HepG2 (cell line): ENCODE data around the gene HK2. TPM values are rescaled to one million over a fixed set of nuclear protein-coding genes. Genes with fewer than 3 reads are reported as not detected.

ENCODE experiments used
- AFF4 ChIP-seq: sonication (generic); formaldehyde crosslinking; IDR thresholded peaks from 2 replicates; pipeline ENCODE4 v1.4.0; 2020; ENCODE audit warnings: missing genetic modification reagents
- ARNT ChIP-seq: fragments of 450-650 bp; IDR thresholded peaks from 2 replicates; pipeline ENCODE4 v1.6.1; 2017
- HNF4G ChIP-seq, 2 experiments: sonication (generic) in 1 of 2; formaldehyde crosslinking in 1 of 2; IDR thresholded peaks; 2 replicates each; pipeline versions ENCODE4 v1.4.0 to v1.6.1; 2011 to 2020; ENCODE audit warnings: borderline replicate concordance in 2 of 2, low read depth in 2 of 2, mild to moderate bottlenecking in 2 of 2, low read length in 1 of 2, missing genetic modification reagents in 1 of 2, moderate library complexity in 1 of 2
- HOXA9 ChIP-seq: sonication (generic); formaldehyde crosslinking; IDR thresholded peaks from 2 replicates; pipeline ENCODE4 v1.8.1; 2022; ENCODE audit warnings: missing genetic modification reagents, mild to moderate bottlenecking, moderate library complexity, borderline replicate concordance
- KMT2B ChIP-seq: IDR thresholded peaks from 2 replicates; pipeline ENCODE4 v1.6.1; 2016; ENCODE audit warnings: missing genetic modification reagents, missing compliant biosample characterization
- PRDM4 ChIP-seq: sonication (generic); formaldehyde crosslinking; IDR thresholded peaks from 2 replicates; pipeline ENCODE4 v1.9.0; 2021; ENCODE audit warnings: missing genetic modification reagents, borderline replicate concordance
- SCMH1 ChIP-seq: sonication (generic); formaldehyde crosslinking; IDR thresholded peaks from 2 replicates; pipeline ENCODE4 v1.9.0; 2021; ENCODE audit warnings: missing genetic modification reagents, mild to moderate bottlenecking, borderline replicate concordance
- XRCC5 ChIP-seq: fragments of 200-400 bp; formaldehyde crosslinking; optimal IDR thresholded peaks from 2 replicates; pipeline ENCODE3; 2017; ENCODE audit warnings: mild to moderate bottlenecking, low read length
- ZC3H13 ChIP-seq: sonication (generic); formaldehyde crosslinking; IDR thresholded peaks from 2 replicates; pipeline ENCODE4 v1.8.1; 2023; ENCODE audit warnings: mild to moderate bottlenecking, missing genetic modification reagents, moderate library complexity
- ZFP90 ChIP-seq: sonication (generic); formaldehyde crosslinking; IDR thresholded peaks from 2 replicates; pipeline ENCODE4 v1.8.0; 2022; ENCODE audit warnings: missing genetic modification reagents, mild to moderate bottlenecking, inconsistent platforms, borderline replicate concordance
- ZNF30 ChIP-seq: sonication (generic); formaldehyde crosslinking; IDR thresholded peaks from 2 replicates; pipeline ENCODE4 v1.5.0; 2020; ENCODE audit warnings: mild to moderate bottlenecking, missing genetic modification reagents
- ZNF547 ChIP-seq: sonication (generic); formaldehyde crosslinking; IDR thresholded peaks from 2 replicates; pipeline ENCODE4 v1.5.1; 2020; ENCODE audit warnings: mild to moderate bottlenecking, missing genetic modification reagents
- ZNF556 ChIP-seq: sonication (generic); formaldehyde crosslinking; IDR thresholded peaks from 2 replicates; pipeline ENCODE4 v1.4.0; 2020; ENCODE audit warnings: mild to moderate bottlenecking, missing genetic modification reagents, borderline replicate concordance
- ZZZ3 ChIP-seq: sonication (generic); formaldehyde crosslinking; IDR thresholded peaks from 2 replicates; pipeline ENCODE4 v1.4.0; 2020; ENCODE audit warnings: missing genetic modification reagents, mild to moderate bottlenecking, borderline replicate concordance
- polyA plus RNA-seq, 8 experiments: library from polyadenylated mRNA; depleted of rRNA in 3 of 8; stranded (reverse) in 7 of 8; unstranded in 1 of 8; fragments of >200 nt; fragmentation: Illumina TruSeq in 4 of 8; extraction: Trizol in 4 of 8; gene quantifications; 2 replicates each; pipeline versions ENCODE4 v1.2.1 to v1.2.3, GENCODE V29; 2011 to 2016; ENCODE audit warnings: low read depth in 4 of 8, missing spikeins in 1 of 8, mixed read lengths in 1 of 8; ENCODE audit not compliant: insufficient read depth in 1 of 8
- total RNA-seq, 5 experiments: library from RNA; depleted of rRNA; stranded (reverse); fragments of >200 nt; fragmentation: Illumina TruSeq; extraction: Trizol; gene quantifications; 2 replicates each; pipeline ENCODE4 v1.2.3, GENCODE V29; 2016; ENCODE audit warnings: low read depth in 1 of 5
- TF ChIP-seq, protein P1 (sequence below): sonication (generic); formaldehyde crosslinking; IDR thresholded peaks from 2 replicates; pipeline ENCODE4 v1.4.0; 2020; ENCODE audit warnings: missing genetic modification reagents, borderline replicate concordance
- TF ChIP-seq, protein P2 (sequence below): sonication (generic); formaldehyde crosslinking; IDR thresholded peaks from 2 replicates; pipeline ENCODE4 v1.4.0; 2020; ENCODE audit warnings: mild to moderate bottlenecking, missing genetic modification reagents

HK2 gene
- total and polyA plus RNA-seq, 2 of the 13 experiments (the other 11 are each of a cell fraction or from before 2014, with no cell fraction given), result 13.2 to 101 TPM

GRCh38 chr2:74836675-74837401 lies 2.9 kb downstream of the HK2 start (continued):
- peak; percentile 16 for TF ChIP-seq XRCC5
- no peak for TF ChIP-seq ZZZ3 (CRISPR knock-in tag)
- no peak for TF ChIP-seq HNF4G (IDR thresholded peaks at IDR 0.05; ENCODE audit: borderline replicate concordance, low read depth, low read length)
- TF ChIP-seq HNF4G (CRISPR knock-in tag; IDR thresholded peaks at IDR 0.05; ENCODE audit: borderline replicate concordance, low read depth), result no peak
- TF ChIP-seq AFF4, result no peak
- TF ChIP-seq KMT2B, result no peak
- no peak for TF ChIP-seq ZNF547 (CRISPR knock-in tag)
- TF ChIP-seq ZNF30, result no peak
- TF ChIP-seq ZFP90 (CRISPR knock-in tag), result no peak
- TF ChIP-seq, protein P1, sequence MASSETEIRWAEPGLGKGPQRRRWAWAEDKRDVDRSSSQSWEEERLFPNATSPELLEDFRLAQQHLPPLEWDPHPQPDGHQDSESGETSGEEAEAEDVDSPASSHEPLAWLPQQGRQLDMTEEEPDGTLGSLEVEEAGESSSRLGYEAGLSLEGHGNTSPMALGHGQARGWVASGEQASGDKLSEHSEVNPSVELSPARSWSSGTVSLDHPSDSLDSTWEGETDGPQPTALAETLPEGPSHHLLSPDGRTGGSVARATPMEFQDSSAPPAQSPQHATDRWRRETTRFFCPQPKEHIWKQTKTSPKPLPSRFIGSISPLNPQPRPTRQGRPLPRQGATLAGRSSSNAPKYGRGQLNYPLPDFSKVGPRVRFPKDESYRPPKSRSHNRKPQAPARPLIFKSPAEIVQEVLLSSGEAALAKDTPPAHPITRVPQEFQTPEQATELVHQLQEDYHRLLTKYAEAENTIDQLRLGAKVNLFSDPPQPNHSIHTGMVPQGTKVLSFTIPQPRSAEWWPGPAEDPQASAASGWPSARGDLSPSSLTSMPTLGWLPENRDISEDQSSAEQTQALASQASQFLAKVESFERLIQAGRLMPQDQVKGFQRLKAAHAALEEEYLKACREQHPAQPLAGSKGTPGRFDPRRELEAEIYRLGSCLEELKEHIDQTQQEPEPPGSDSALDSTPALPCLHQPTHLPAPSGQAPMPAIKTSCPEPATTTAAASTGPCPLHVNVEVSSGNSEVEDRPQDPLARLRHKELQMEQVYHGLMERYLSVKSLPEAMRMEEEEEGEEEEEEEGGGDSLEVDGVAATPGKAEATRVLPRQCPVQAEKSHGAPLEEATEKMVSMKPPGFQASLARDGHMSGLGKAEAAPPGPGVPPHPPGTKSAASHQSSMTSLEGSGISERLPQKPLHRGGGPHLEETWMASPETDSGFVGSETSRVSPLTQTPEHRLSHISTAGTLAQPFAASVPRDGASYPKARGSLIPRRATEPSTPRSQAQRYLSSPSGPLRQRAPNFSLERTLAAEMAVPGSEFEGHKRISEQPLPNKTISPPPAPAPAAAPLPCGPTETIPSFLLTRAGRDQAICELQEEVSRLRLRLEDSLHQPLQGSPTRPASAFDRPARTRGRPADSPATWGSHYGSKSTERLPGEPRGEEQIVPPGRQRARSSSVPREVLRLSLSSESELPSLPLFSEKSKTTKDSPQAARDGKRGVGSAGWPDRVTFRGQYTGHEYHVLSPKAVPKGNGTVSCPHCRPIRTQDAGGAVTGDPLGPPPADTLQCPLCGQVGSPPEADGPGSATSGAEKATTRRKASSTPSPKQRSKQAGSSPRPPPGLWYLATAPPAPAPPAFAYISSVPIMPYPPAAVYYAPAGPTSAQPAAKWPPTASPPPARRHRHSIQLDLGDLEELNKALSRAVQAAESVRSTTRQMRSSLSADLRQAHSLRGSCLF (CRISPR knock-in tag), result no peak
- TF ChIP-seq ZC3H13 (CRISPR knock-in tag), result peak; percentile 84; the same call in 1 of the 2 replicates
- TF ChIP-seq ARNT, result no peak
- no peak for TF ChIP-seq PRDM4
- no peak for TF ChIP-seq HOXA9 (CRISPR knock-in tag)
- TF ChIP-seq, protein P2, sequence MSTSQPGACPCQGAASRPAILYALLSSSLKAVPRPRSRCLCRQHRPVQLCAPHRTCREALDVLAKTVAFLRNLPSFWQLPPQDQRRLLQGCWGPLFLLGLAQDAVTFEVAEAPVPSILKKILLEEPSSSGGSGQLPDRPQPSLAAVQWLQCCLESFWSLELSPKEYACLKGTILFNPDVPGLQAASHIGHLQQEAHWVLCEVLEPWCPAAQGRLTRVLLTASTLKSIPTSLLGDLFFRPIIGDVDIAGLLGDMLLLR (CRISPR knock-in tag), result no peak
- TF ChIP-seq ZNF556 (CRISPR knock-in tag), result no peak
- no peak for TF ChIP-seq SCMH1
